ENCODE results near the gene STIM2.

DNA sequence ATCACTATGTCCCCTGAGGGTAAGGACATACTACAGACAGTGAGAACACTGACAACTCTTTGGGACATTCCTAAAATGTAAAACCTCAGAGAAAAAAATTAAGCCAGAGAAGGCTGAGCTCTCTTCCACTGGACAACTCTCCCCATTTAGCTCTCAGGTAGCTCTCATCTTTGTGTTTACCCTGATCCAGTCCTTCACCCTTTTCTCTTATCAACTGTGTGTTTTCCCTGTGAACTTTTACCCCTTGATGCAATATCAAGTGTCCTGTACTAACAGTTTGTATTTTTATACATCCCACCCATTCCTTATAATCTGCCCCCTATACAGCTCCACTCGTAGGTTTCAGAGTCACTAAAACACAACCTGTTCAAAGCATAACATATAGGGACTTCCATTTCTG lies 182.6 kb downstream of the STIM2 start:
- TF ChIP-seq, protein P1, sequence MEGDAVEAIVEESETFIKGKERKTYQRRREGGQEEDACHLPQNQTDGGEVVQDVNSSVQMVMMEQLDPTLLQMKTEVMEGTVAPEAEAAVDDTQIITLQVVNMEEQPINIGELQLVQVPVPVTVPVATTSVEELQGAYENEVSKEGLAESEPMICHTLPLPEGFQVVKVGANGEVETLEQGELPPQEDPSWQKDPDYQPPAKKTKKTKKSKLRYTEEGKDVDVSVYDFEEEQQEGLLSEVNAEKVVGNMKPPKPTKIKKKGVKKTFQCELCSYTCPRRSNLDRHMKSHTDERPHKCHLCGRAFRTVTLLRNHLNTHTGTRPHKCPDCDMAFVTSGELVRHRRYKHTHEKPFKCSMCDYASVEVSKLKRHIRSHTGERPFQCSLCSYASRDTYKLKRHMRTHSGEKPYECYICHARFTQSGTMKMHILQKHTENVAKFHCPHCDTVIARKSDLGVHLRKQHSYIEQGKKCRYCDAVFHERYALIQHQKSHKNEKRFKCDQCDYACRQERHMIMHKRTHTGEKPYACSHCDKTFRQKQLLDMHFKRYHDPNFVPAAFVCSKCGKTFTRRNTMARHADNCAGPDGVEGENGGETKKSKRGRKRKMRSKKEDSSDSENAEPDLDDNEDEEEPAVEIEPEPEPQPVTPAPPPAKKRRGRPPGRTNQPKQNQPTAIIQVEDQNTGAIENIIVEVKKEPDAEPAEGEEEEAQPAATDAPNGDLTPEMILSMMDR (IDR thresholded peaks at IDR 0.05), result no peak
- no peak for TF ChIP-seq ZFX (IDR thresholded peaks at IDR 0.05; ENCODE audit: borderline replicate concordance)

Data from 22Rv1 (cell line).